ENCODE results near the gene ABHD2. TPM values are rescaled to one million over a fixed set of nuclear protein-coding genes. Genes with fewer than 3 reads are reported as not detected.

The ABHD2 gene
- total RNA-seq, 1 donor from 2014 or later: 39.1 TPM

DNA sequence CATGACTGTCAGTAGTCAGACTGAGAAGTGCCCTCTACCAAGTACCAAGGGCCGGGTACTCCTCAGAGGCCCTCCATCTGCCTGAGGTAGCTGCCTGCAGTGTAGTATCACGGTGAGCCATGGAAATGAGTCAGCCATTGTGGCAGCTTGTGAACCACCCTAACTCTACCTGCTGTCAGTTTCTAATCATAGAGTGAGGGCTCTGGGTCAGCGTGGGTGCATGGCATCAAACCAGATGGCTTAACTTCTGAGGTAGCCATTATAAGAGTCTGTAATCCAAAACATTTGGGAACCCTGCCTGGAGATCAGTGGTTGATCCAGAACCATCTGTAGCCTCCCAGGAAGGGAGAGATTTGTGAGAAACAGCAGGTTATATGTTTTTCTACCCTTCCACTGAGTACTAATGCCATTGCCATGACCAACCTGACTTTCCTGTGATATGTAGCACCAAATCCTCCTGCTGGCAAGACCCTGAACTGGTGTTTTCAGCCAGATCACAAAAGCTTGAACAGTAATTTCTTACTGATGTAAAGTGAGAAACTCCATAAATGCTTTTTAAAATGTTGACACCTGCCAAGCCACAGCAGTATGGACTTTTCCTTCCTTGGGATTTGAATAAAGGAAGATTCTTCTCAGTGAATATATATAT lies 38.9 kb downstream of the ABHD2 start:
- Mint-ChIP-seq H3K4me3 (no peak overlapping the region), H3K4me1 (no peaks in the 10 kb centered on the region), H3K27ac (no peak overlapping the region), H3K36me3 (peaks cover 9% of the 10 kb centered on the region), H3K27me3 (ENCODE audit: low read depth) (no peaks in the 10 kb centered on the region), H3K9me3 (no peaks in the 10 kb centered on the region)
- TF ChIP-seq, protein P1, sequence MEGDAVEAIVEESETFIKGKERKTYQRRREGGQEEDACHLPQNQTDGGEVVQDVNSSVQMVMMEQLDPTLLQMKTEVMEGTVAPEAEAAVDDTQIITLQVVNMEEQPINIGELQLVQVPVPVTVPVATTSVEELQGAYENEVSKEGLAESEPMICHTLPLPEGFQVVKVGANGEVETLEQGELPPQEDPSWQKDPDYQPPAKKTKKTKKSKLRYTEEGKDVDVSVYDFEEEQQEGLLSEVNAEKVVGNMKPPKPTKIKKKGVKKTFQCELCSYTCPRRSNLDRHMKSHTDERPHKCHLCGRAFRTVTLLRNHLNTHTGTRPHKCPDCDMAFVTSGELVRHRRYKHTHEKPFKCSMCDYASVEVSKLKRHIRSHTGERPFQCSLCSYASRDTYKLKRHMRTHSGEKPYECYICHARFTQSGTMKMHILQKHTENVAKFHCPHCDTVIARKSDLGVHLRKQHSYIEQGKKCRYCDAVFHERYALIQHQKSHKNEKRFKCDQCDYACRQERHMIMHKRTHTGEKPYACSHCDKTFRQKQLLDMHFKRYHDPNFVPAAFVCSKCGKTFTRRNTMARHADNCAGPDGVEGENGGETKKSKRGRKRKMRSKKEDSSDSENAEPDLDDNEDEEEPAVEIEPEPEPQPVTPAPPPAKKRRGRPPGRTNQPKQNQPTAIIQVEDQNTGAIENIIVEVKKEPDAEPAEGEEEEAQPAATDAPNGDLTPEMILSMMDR (IDR thresholded peaks at IDR 0.05; ENCODE audit: unreplicated experiment): no peak
- DNase-seq (ENCODE audit: low spot score in 2 of 2, unreplicated experiment in 2 of 2): no peak

DNA sequence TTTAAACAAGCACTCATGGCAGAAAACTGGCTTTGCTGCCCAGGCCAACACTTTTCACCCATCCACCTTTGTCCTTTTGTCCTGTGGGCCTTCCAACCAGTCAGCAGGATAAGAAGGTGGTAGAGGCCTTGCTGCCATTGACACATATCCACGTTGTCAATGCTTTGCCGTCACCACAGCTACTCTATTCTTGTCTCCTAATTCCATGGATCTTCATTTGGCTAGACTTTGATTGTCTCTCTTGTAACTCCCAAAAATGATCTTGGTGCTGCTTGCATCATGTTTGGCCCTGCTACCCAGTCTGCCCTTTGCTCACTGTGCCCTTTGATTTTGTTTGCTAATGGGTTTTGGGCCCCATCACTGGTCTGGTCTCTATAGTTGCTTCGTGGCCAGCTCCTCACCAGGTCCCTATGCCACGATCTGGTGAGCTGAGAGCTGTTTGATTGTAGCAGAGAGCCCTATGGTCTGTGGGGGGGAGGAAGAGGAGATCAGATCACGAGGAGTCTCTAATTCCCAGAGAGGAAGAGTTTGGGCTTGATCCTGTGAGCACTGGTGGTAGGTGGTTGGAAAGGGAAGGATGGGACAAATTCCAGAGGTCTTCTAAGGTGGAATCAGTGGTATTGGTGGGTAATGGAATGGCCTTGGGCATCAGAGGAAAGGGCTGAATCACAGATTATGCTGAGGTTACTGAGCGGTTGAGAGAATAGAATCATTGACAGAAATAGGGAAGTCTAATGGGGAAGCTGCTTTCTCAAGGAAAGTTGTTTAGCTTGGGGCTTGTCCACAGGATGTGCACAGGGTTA lies 40.3 kb downstream of the ABHD2 start:
- TF ChIP-seq, protein P1 (IDR thresholded peaks at IDR 0.05; ENCODE audit: unreplicated experiment): no peak
- no peak for DNase-seq (ENCODE audit: low spot score in 2 of 2, unreplicated experiment in 2 of 2)
- peaks cover 9% of the 10 kb centered on the region for H3K36me3 Mint-ChIP-seq
- no peaks in the 10 kb centered on the region for H3K4me1 Mint-ChIP-seq
- no peaks in the 10 kb centered on the region for H3K27me3 Mint-ChIP-seq (ENCODE audit: low read depth)
- no peaks in the 10 kb centered on the region for H3K9me3 Mint-ChIP-seq
- H3K4me3 Mint-ChIP-seq: no peak overlapping the region
- H3K27ac Mint-ChIP-seq: no peak overlapping the region

DNA sequence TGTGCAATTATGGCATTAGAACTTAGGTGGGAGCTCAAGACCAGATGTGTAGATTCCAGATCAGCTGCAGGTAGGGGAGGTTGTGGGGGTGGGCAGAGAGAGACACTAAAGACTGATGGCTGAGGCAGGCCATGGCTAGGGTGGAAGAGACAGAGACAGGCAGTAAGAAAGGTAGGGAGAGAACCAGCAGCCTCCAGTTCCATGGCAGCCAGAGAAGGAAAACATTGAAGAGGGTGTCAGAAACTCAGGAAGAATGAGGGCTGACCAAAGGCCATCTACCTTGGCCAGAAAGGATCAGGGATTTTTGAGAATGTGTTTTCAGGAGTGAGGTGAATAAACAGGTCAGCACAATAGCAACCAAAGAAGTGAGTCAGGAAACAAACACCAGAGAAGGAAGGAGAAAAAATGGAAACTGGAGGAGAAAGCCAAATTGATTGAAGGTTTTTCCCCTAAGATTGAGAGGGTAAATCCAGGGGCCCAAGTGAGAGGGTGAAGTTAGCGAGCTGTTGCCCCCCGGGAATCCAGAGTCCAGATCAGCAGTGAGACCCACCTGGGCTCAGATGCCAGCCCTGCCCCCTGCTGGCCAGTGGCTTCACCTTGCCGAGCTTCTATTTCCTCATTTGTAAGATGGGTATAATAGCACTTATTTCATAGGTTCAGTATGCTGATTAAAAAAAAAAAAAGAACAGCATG lies 41.0 kb downstream of the ABHD2 start:
- no peak overlapping the region for H3K27ac Mint-ChIP-seq
- H3K4me1 Mint-ChIP-seq: no peaks in the 10 kb centered on the region
- H3K36me3 Mint-ChIP-seq: peaks cover 9% of the 10 kb centered on the region
- DNase-seq (ENCODE audit: low spot score in 2 of 2, unreplicated experiment in 2 of 2): peak in 1 of 2 experiments; percentile 44
- TF ChIP-seq, protein P1 (IDR thresholded peaks at IDR 0.05; ENCODE audit: unreplicated experiment): peak; percentile 73
- H3K4me3 Mint-ChIP-seq: no peak overlapping the region
- H3K27me3 Mint-ChIP-seq (ENCODE audit: low read depth): no peaks in the 10 kb centered on the region
- H3K9me3 Mint-ChIP-seq: no peaks in the 10 kb centered on the region

DNA sequence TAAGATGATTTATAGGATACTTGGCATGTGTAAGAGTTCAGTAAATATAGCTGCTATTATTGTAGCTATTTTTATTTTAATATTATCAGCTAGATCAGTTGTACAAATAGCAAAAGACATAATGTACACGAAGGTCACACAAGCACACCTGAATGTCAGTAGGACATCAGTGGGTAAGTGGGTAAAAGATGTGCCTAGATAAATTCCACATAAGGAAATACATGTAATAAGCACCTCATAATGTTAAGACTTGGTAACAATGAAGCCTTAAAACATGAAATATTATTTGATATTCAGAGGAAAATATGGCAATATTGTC lies 41.5 kb downstream of the ABHD2 start:
- no peaks in the 10 kb centered on the region for H3K27me3 Mint-ChIP-seq (ENCODE audit: low read depth)

DNA sequence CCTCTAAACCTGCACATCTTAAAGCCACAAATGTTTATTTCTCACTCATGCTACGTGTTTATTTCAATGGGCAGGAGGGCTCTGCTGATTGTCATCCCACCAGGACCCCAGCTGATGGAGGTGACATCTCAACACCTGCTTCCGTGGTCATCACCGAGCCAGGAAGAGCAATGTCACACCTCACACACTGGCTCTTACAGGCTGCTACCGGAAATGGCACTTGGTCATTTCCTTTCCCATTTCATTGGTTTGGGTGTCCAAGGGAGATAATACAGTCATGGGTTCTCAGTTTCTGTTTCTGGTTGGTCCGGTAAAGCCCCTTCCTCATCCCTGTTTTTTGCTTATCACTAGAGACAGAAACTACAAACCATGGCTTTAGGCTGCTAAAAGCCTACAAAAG lies 41.9 kb downstream of the ABHD2 start:
- peaks cover 9% of the 10 kb centered on the region for H3K36me3 Mint-ChIP-seq
- H3K27ac Mint-ChIP-seq: no peak overlapping the region

More for the DNA sequence above, 41.5 kb downstream of the ABHD2 start:
- no peaks in the 10 kb centered on the region for H3K4me1 Mint-ChIP-seq
- no peak overlapping the region for H3K4me3 Mint-ChIP-seq
- DNase-seq (ENCODE audit: low spot score in 2 of 2, unreplicated experiment in 2 of 2): no peak
- no peak overlapping the region for H3K27ac Mint-ChIP-seq
- H3K36me3 Mint-ChIP-seq: peaks cover 9% of the 10 kb centered on the region
- H3K9me3 Mint-ChIP-seq: no peaks in the 10 kb centered on the region
- TF ChIP-seq, protein P1 (IDR thresholded peaks at IDR 0.05; ENCODE audit: unreplicated experiment): no peak

More for the DNA sequence above, 41.9 kb downstream of the ABHD2 start:
- no peak for DNase-seq (ENCODE audit: low spot score in 2 of 2, unreplicated experiment in 2 of 2)
- Mint-ChIP-seq H3K4me3 (no peak overlapping the region), H3K27me3 (ENCODE audit: low read depth) (no peaks in the 10 kb centered on the region), H3K4me1 (no peaks in the 10 kb centered on the region), H3K9me3 (no peaks in the 10 kb centered on the region)
- TF ChIP-seq, protein P1 (IDR thresholded peaks at IDR 0.05; ENCODE audit: unreplicated experiment): no peak

Data from mesothelial cell of epicardium (in vitro differentiated cells).